ENCODE measurements around the gene ZNF598. TPM values are rescaled to one million over a fixed set of nuclear protein-coding genes. Genes with fewer than 3 reads are reported as not detected.

ZNF598 gene
- total RNA-seq, 1 experiment from 2014 or later, result 49.0 TPM

GRCh38 chr16:2040787-2041522 is 31.3 kb upstream of the ZNF598 start:
- DNase-seq (ENCODE audit: low spot score), result peak; percentile 93

GRCh38 chr16:2040041-2040786 is 30.6 kb upstream of the ZNF598 start:
- peak; percentile 30 for DNase-seq (ENCODE audit: low spot score)

- peak; percentile 72 for DNase-seq (ENCODE audit: low spot score)
These were observed 29.8 kb upstream of the ZNF598 start for GRCh38 chr16:2039274-2040031.

- no peak for DNase-seq (ENCODE audit: low spot score)
These were observed 29.0 kb upstream of the ZNF598 start for GRCh38 chr16:2038382-2039231.

- DNase-seq (ENCODE audit: low spot score), result no peak
These were observed 28.2 kb upstream of the ZNF598 start for GRCh38 chr16:2037647-2038381.

GRCh38 chr16:2037115-2037514 is 27.5 kb upstream of the ZNF598 start:
- DNase-seq (ENCODE audit: low spot score), result no peak

GRCh38 chr16:2036200-2036966 is 26.8 kb upstream of the ZNF598 start:
- DNase-seq (ENCODE audit: low spot score), result no peak

GRCh38 chr16:2035431-2036199 is 26.0 kb upstream of the ZNF598 start:
- peak; percentile 82 for DNase-seq (ENCODE audit: low spot score)

GRCh38 chr16:2034696-2035430 is 25.2 kb upstream of the ZNF598 start:
- peak; percentile 32 for DNase-seq (ENCODE audit: low spot score)

- DNase-seq (ENCODE audit: low spot score), result peak; percentile 48
These were observed 24.5 kb upstream of the ZNF598 start for GRCh38 chr16:2033909-2034695.

- peak; percentile 69 for DNase-seq (ENCODE audit: low spot score)
These were observed 23.7 kb upstream of the ZNF598 start for GRCh38 chr16:2033057-2033908.

- DNase-seq (ENCODE audit: low spot score), result no peak
These were observed 22.9 kb upstream of the ZNF598 start for GRCh38 chr16:2032285-2033056.

GRCh38 chr16:2031081-2031577 is 21.5 kb upstream of the ZNF598 start:
- DNase-seq (ENCODE audit: low spot score), result no peak

- no peak for DNase-seq (ENCODE audit: low spot score)
These were observed 20.4 kb upstream of the ZNF598 start for GRCh38 chr16:2030036-2030435.

GRCh38 chr16:2029350-2029749 is 19.7 kb upstream of the ZNF598 start:
- DNase-seq (ENCODE audit: low spot score), result no peak

Measured in HT-29 (cell line).